ENCODE results near the gene CDH20.

DNA sequence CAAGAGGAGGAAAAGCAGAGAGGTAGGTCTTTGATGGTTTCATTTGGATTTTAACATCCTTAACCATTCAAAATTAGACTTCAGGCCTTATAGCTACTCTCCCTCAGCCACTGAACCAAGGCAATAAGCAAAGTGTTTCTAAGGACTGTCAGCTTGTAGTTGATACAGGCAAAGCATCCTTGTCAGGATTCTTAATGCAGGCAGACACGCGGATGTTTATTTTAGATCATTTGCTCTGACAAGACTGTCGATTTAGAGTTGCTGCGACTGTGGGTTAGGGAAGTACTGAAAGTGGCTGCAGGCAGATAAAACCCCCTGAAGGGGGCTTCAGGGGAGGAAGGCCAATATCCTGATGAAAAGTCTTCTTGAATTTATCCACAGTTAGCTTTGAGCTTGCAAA, 46.6 kb downstream of the CDH20 start:
- TF ChIP-seq, protein P1, sequence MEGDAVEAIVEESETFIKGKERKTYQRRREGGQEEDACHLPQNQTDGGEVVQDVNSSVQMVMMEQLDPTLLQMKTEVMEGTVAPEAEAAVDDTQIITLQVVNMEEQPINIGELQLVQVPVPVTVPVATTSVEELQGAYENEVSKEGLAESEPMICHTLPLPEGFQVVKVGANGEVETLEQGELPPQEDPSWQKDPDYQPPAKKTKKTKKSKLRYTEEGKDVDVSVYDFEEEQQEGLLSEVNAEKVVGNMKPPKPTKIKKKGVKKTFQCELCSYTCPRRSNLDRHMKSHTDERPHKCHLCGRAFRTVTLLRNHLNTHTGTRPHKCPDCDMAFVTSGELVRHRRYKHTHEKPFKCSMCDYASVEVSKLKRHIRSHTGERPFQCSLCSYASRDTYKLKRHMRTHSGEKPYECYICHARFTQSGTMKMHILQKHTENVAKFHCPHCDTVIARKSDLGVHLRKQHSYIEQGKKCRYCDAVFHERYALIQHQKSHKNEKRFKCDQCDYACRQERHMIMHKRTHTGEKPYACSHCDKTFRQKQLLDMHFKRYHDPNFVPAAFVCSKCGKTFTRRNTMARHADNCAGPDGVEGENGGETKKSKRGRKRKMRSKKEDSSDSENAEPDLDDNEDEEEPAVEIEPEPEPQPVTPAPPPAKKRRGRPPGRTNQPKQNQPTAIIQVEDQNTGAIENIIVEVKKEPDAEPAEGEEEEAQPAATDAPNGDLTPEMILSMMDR (IDR thresholded peaks at IDR 0.05), result no peak
- TF ChIP-seq POLR2A (IDR thresholded peaks at IDR 0.05), result no peak
